ENCODE results near the gene SRMS. TPM values are rescaled to one million over a fixed set of nuclear protein-coding genes. Genes with fewer than 3 reads are reported as not detected.
A peak's percentile ranks its signal among the peaks of the same experiment; 100 is the strongest.

The SRMS gene
- total and polyA plus RNA-seq, 5 donors = not detected

DNA sequence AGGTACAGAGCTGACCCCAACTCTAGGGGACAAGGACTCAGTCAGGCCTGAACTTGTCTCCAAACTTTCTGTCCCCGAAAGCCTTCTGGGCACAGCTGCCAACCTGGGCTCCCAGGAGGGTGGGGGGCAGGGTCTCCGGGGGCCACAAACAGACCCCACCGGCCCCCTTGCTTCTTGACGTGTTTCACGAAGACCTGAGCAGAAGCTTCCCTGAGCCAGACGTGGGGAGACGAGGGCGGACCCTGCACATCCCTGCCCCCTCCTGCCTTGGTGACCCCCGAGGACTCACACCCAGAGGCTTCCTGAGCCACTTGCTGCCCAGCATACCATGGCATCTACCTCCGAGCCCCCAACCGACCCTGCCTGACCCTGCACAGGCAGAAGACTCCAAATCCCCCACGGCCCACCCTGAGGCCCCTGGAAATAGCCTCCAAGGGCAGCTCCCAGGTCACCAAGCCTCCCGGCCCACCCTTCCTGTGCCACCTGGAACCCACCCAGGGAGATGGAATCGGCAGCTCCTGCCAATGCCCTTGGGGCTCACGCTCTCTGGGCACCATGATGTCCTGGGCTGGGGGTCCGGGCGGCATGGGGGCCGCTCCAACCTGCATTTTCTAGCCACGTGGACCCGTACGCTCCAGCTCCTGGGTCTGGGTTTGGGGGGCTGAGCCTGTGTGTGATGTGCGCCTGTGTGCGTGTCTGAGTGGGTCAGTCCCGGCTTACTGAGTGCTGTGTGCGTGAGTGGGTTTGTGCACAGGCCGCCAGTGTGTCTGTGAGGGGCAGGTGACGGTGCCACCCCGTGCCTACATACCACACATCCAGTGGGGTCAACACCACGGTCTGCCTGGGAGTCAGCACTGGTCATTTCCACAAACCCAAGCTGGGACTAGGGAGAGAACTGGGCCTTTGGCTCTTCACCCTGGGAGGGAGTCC, 7.8 kb downstream of the SRMS start:
- intact Hi-C loops (cut with DNase I) = loop anchor here (2.0 to 10.0 kb wide), 5 partner anchors 215 to 435 kb away; partner anchors contain the start of gene SAMD10 (in 1 of the 4)
- DNase-seq (peak in 1 of 3 donors; percentile 33), ATAC-seq (no peak)
- Histone ChIP-seq H3K4me1 (ENCODE audit: control insufficient read depth, insufficient read depth, low read length) (no peaks in the 10 kb centered on the region), H3K9me3 (ENCODE audit: control insufficient read depth, low read length) (no peaks in the 10 kb centered on the region), H3K4me3 (ENCODE audit: low read length) (no peak overlapping the region), H3K27ac (ENCODE audit: low read length) (no peak overlapping the region), H3K27me3 (ENCODE audit: control insufficient read depth, insufficient read depth) (no peaks in the 10 kb centered on the region)
- 88% methylated on average over 29 of the region's 29 CpGs for WGBS

DNA sequence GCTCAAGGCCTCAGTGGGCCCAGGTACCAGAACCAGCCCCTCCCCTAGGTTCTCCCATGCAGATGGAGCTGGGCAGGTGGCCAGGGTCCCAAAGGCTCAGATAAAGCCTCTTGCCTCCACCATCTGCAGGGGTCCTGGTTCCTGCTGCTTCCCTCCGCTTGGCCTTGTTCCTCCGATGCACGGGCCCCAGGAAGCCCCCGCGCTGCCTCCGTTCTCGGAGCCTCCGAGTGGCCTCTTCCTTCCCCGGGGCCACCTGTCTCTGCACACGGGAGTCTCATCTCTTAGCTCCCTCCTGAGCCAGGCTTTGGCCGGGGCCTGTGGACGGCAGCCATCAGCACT, 8.5 kb downstream of the SRMS start:
- Histone ChIP-seq H3K27ac (ENCODE audit: low read length) (no peak overlapping the region), H3K27me3 (ENCODE audit: control insufficient read depth, insufficient read depth) (no peaks in the 10 kb centered on the region), H3K4me1 (ENCODE audit: control insufficient read depth, insufficient read depth, low read length) (no peaks in the 10 kb centered on the region), H3K4me3 (ENCODE audit: low read length) (no peak overlapping the region), H3K9me3 (ENCODE audit: control insufficient read depth, low read length) (no peaks in the 10 kb centered on the region)
- 80% methylated on average over 12 of the region's 12 CpGs for WGBS
- intact Hi-C loops (cut with DNase I) = loop anchor here (2.0 to 10.0 kb wide), 4 partner anchors 246 to 436 kb away; partner anchors contain the start of gene SAMD10 (in 1 of the 4)
- DNase-seq (peak in 1 of 3 donors; percentile 62), ATAC-seq (no peak)

- Histone ChIP-seq H3K27ac (ENCODE audit: low read length) (no peak overlapping the region), H3K27me3 (ENCODE audit: control insufficient read depth, insufficient read depth) (no peaks in the 10 kb centered on the region), H3K4me1 (ENCODE audit: control insufficient read depth, insufficient read depth, low read length) (no peaks in the 10 kb centered on the region), H3K4me3 (ENCODE audit: low read length) (no peak overlapping the region), H3K9me3 (ENCODE audit: control insufficient read depth, low read length) (no peaks in the 10 kb centered on the region)
- intact Hi-C loops (cut with DNase I) = loop anchor here (2.0 to 10.0 kb wide), 4 partner anchors 246 to 436 kb away; partner anchors contain the start of gene SAMD10 (in 1 of the 4)
- peak in 2 of 3 donors; percentile 50 to 60 for DNase-seq
- ATAC-seq = peak; percentile 32 to 53
- 49% methylated on average over 27 of the region's 27 CpGs for WGBS
Observed at GRCh38 chr20:63538204-63539091, 9.1 kb downstream of the SRMS start.

DNA sequence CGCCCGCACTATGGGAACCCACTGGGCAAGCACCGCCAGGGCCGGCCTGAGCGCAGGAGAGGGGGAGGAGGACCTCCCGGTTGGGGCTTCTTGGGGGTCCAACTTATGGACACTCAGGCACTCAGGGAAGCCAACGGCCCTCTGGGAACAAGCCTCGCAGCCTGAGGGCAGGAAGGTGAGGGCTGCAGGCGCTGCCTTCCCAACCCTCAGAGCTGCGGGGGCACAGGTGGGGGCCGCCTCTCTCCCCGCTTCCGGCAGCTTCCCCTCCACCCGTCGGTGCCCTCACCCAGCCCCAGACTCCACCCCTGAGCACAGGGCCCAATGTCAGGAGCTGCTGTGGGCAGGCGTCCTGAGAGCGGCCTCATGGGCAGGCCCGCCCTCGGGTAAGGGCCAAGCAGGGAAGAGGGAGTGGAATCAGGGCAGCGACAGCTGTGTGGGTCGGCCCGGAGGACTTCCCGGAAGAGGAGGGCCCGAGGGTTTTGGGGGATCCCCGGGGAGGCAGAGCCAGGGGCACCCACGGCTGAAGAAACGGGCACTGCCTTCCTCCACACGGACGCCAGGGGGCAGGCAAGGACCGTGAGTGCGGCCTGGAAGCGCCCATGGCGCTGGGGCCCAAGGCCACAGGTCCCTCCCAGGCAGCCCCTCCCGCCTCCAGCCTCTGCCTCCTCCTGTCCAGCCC, 9.9 kb downstream of the SRMS start:
- Histone ChIP-seq H3K9me3 (ENCODE audit: control insufficient read depth, low read length) (no peaks in the 10 kb centered on the region), H3K27ac (ENCODE audit: low read length) (no peak overlapping the region), H3K27me3 (ENCODE audit: control insufficient read depth, insufficient read depth) (no peaks in the 10 kb centered on the region), H3K4me1 (ENCODE audit: control insufficient read depth, insufficient read depth, low read length) (no peaks in the 10 kb centered on the region), H3K4me3 (ENCODE audit: low read length) (no peak overlapping the region)
- ATAC-seq (peak; percentile 86 to 90), DNase-seq (peak; percentile 88 to 94 (median 93))
- intact Hi-C loops (cut with DNase I) = loop anchor here (2.0 to 10.0 kb wide), 5 partner anchors 75 to 437 kb away; partner anchors contain the start of gene SAMD10 (in 1 of the 4)
- 17% methylated on average over 34 of the region's 34 CpGs for WGBS

GRCh38 chr20:63536997-63537524, 10.5 kb downstream of the SRMS start, which contains the start of gene PTK6:
Gene PTK6 (minus strand): TSS chr20:63537376. CDS start chr20:63537314, 62 bp downstream.
- Histone ChIP-seq H3K27ac (ENCODE audit: low read length) (no peak within 1 kb of the TSS), H3K9me3 (ENCODE audit: control insufficient read depth, low read length) (no peaks in the 10 kb centered on the region), H3K27me3 (ENCODE audit: control insufficient read depth, insufficient read depth) (no peaks in the 10 kb centered on the region), H3K4me1 (ENCODE audit: control insufficient read depth, insufficient read depth, low read length) (no peaks in the 10 kb centered on the region), H3K4me3 (ENCODE audit: low read length) (no peak within 1 kb of the TSS)
- peak; percentile 59 to 87 (median 86) for DNase-seq
- 72% methylated on average over 29 of the region's 29 CpGs for WGBS
- intact Hi-C loops (cut with DNase I) = loop anchor here (2.0 to 10.0 kb wide), 4 partner anchors 76 to 438 kb away; partner anchors contain the start of gene SAMD10 (in 1 of the 4)
- ATAC-seq = peak; percentile 9 to 18

GRCh38 chr20:63536241-63536977, 11.1 kb downstream of the SRMS start:
- Histone ChIP-seq H3K4me3 (ENCODE audit: low read length) (no peak overlapping the region), H3K27me3 (ENCODE audit: control insufficient read depth, insufficient read depth) (no peaks in the 10 kb centered on the region), H3K9me3 (ENCODE audit: control insufficient read depth, low read length) (no peaks in the 10 kb centered on the region), H3K27ac (ENCODE audit: low read length) (no peak overlapping the region), H3K4me1 (ENCODE audit: control insufficient read depth, insufficient read depth, low read length) (no peaks in the 10 kb centered on the region)
- WGBS = 54% methylated on average over 35 of the region's 35 CpGs
- ATAC-seq = no peak
- intact Hi-C loops (cut with DNase I) = loop anchor here (2.0 to 10.0 kb wide), 4 partner anchors 76 to 438 kb away; partner anchors contain the start of gene SAMD10 (in 1 of the 4)
- peak; percentile 24 to 65 (median 58) for DNase-seq

- Histone ChIP-seq H3K27ac (ENCODE audit: low read length) (no peak overlapping the region), H3K4me3 (ENCODE audit: low read length) (no peak overlapping the region), H3K27me3 (ENCODE audit: control insufficient read depth, insufficient read depth) (no peaks in the 10 kb centered on the region), H3K4me1 (ENCODE audit: control insufficient read depth, insufficient read depth, low read length) (no peaks in the 10 kb centered on the region), H3K9me3 (ENCODE audit: control insufficient read depth, low read length) (no peaks in the 10 kb centered on the region)
- WGBS = 53% methylated on average over 49 of the region's 49 CpGs
- DNase-seq = peak; percentile 24 to 68 (median 61)
- ATAC-seq = no peak
- intact Hi-C loops (cut with DNase I) = loop anchor here in 3 of 4 donors (5.0 to 10.0 kb wide), 3 partner anchors 250 to 440 kb away; partner anchors contain the start of gene SAMD10 (in 1 of the 3)
Observed at GRCh38 chr20:63534831-63535651, 12.5 kb downstream of the SRMS start.

- no peaks in the 10 kb centered on the region for H3K4me1 ChIP-seq (ENCODE audit: control insufficient read depth, insufficient read depth, low read length)
- H3K4me3 ChIP-seq (ENCODE audit: low read length) = no peak overlapping the region
- intact Hi-C loops (cut with DNase I) = loop anchor here in 2 of 4 donors (10.0 kb wide), 2 partner anchors 250 to 440 kb away; partner anchors contain the start of gene SAMD10 (in 1 of the 2)
- no peaks in the 10 kb centered on the region for H3K27me3 ChIP-seq (ENCODE audit: control insufficient read depth, insufficient read depth)
- ATAC-seq = no peak
- H3K27ac ChIP-seq (ENCODE audit: low read length) = no peak overlapping the region
- 57% methylated on average over 12 of the region's 12 CpGs for WGBS
- no peaks in the 10 kb centered on the region for H3K9me3 ChIP-seq (ENCODE audit: control insufficient read depth, low read length)
- peak in 2 of 3 donors; percentile 30 to 56 for DNase-seq
Observed at GRCh38 chr20:63534427-63534830, 13.1 kb downstream of the SRMS start.
